Islet precursor cell (in vitro differentiated cells): Measurements from ENCODE around the gene ZNF132.
"Not testable (repeated sequence)": the region's sequence is repeated elsewhere in the genome, so short reads cannot be mapped to it uniquely, and the experiment has no call there.

Experiments
- DNase-seq: peaks from one replicate; pipeline ENCODE4 v3.0.0-alpha.2; 2018

The ZNF132 gene

GRCh38 chr19:58406818-58407657, 32.9 kb downstream of the ZNF132 start:
- no peak for DNase-seq

- DNase-seq = not testable (repeated sequence)
Observed at GRCh38 chr19:58403920-58404478, 36.0 kb downstream of the ZNF132 start.

GRCh38 chr19:58401840-58402421, 38.0 kb downstream of the ZNF132 start:
- DNase-seq = no peak

- peak; percentile 100 for DNase-seq
Observed at GRCh38 chr19:58400916-58401839, 38.8 kb downstream of the ZNF132 start.

- DNase-seq = no peak
Observed at GRCh38 chr19:58400316-58400915, 39.5 kb downstream of the ZNF132 start.

GRCh38 chr19:58399903-58400302, 40.0 kb downstream of the ZNF132 start:
- DNase-seq = no peak

- no peak for DNase-seq
Observed at GRCh38 chr19:58398545-58398944, 41.4 kb downstream of the ZNF132 start.

- DNase-seq = no peak
Observed at GRCh38 chr19:58398087-58398486, 41.9 kb downstream of the ZNF132 start.

GRCh38 chr19:58397533-58398037, 42.4 kb downstream of the ZNF132 start:
- no peak for DNase-seq

GRCh38 chr19:58396691-58397532, 43.0 kb downstream of the ZNF132 start:
- DNase-seq = no peak

GRCh38 chr19:58395979-58396627, 43.9 kb downstream of the ZNF132 start:
- no peak for DNase-seq

- peak; percentile 90 for DNase-seq
Observed at GRCh38 chr19:58395220-58395978, 44.6 kb downstream of the ZNF132 start, which contains the start of gene RNF225. RNF225 (plus strand) TSS chr19:58395656; CDS start chr19:58396090, 434 bp downstream.

- DNase-seq = no peak
Observed at GRCh38 chr19:58394821-58395219, 45.1 kb downstream of the ZNF132 start.

GRCh38 chr19:58393725-58394033, 46.3 kb downstream of the ZNF132 start:
- DNase-seq = no peak

GRCh38 chr19:58392945-58393724, 46.8 kb downstream of the ZNF132 start:
- no peak for DNase-seq

GRCh38 chr19:58388175-58388526, 51.8 kb downstream of the ZNF132 start:
- no peak for DNase-seq

- DNase-seq = peak; percentile 53
Observed at GRCh38 chr19:58387338-58388174, 52.4 kb downstream of the ZNF132 start.

GRCh38 chr19:58386576-58387337, 53.2 kb downstream of the ZNF132 start, which contains the start of gene RPS5:
RPS5 (plus strand) TSS chr19:58387269; CDS start chr19:58388138, 869 bp downstream.
- peak; percentile 98 for DNase-seq
